ELF-1 (cell line): ENCODE results near the gene C19orf47.
"Not testable (repeated sequence)": the region's sequence is repeated elsewhere in the genome, so short reads cannot be mapped to it uniquely, and the experiment has no call there.

Experiments
- DNase-seq: peaks from one replicate; pipeline ENCODE4 v3.0.0-alpha.2; 2016; ENCODE audit warnings: low read depth, low spot score

Gene C19orf47

GRCh38 chr19:40377876-40378385 is 29.7 kb upstream of the C19orf47 start:
- DNase-seq, result no peak

- DNase-seq, result no peak
Observed at GRCh38 chr19:40376286-40376862, 28.2 kb upstream of the C19orf47 start.

- no peak for DNase-seq
Observed at GRCh38 chr19:40374084-40374483, 25.9 kb upstream of the C19orf47 start.

GRCh38 chr19:40371802-40372122 is 23.6 kb upstream of the C19orf47 start:
- no peak for DNase-seq

- DNase-seq, result no peak
Observed at GRCh38 chr19:40370997-40371801, 23.0 kb upstream of the C19orf47 start.

GRCh38 chr19:40370253-40370652 is 22.1 kb upstream of the C19orf47 start:
- DNase-seq, result not testable (repeated sequence)

GRCh38 chr19:40369797-40370196 is 21.6 kb upstream of the C19orf47 start:
- DNase-seq, result no peak

GRCh38 chr19:40367577-40368434 is 19.6 kb upstream of the C19orf47 start:
- DNase-seq, result no peak

- peak; percentile 95 for DNase-seq
Observed at GRCh38 chr19:40366697-40367561, 18.7 kb upstream of the C19orf47 start.

GRCh38 chr19:40365613-40366401 is 17.6 kb upstream of the C19orf47 start:
- peak; percentile 81 for DNase-seq

GRCh38 chr19:40365010-40365409 is 16.8 kb upstream of the C19orf47 start:
- DNase-seq, result no peak

- DNase-seq, result no peak
Observed at GRCh38 chr19:40363069-40363468, 14.9 kb upstream of the C19orf47 start.

GRCh38 chr19:40362160-40362559 is 14.0 kb upstream of the C19orf47 start:
- DNase-seq, result no peak

GRCh38 chr19:40360708-40361241 is 12.6 kb upstream of the C19orf47 start:
- no peak for DNase-seq

- DNase-seq, result no peak
Observed at GRCh38 chr19:40360020-40360707, 12.0 kb upstream of the C19orf47 start.

GRCh38 chr19:40358773-40359172 is 10.6 kb upstream of the C19orf47 start:
- DNase-seq, result no peak

GRCh38 chr19:40357640-40358039 is 9.4 kb upstream of the C19orf47 start:
- no peak for DNase-seq

- DNase-seq, result no peak
Observed at GRCh38 chr19:40356681-40357595, 8.7 kb upstream of the C19orf47 start.
